Body of pancreas (tissue), 4 donors: ENCODE data around the gene NAPA. TPM values are rescaled to one million over a fixed set of nuclear protein-coding genes. Genes with fewer than 3 reads are reported as not detected.

Experiments used
- ATAC-seq: fragments of 150-250 bp; one replicate; pipeline ENCODE4 v1.9.1; 2016
- DNase-seq, 4 donors: peaks; one replicate each; pipeline ENCODE4 v3.0.0-alpha.2; 2019
- H3K27ac ChIP-seq, 4 donors: fragments of 200-600 bp; sonication (generic); 1 replicate in 3 of 4; 2 replicates in 1 of 4; pipeline versions ENCODE4 v1.5.1 to v1.6.1; 2016 to 2019; ENCODE audit warnings: mild to moderate bottlenecking in 1 of 4, mixed read lengths in 1 of 4, moderate library complexity in 1 of 4
- H3K27me3 ChIP-seq, 2 donors: fragments of 200-600 bp; sonication (generic); one replicate each; pipeline ENCODE4 v1.6.0; 2016; ENCODE audit warnings: mild to moderate bottlenecking in 1 of 2
- H3K36me3 ChIP-seq, 2 donors: fragments of 200-600 bp; sonication (generic); replicated peaks in 1 of 2; 2 replicates each; pipeline ENCODE4 v1.5.1; 2016; ENCODE audit warnings: low read depth in 2 of 2; ENCODE audit not compliant: insufficient read depth in 1 of 2
- H3K4me1 ChIP-seq: fragments of 200-600 bp; sonication (generic); one replicate; pipeline ENCODE4 v1.6.0; 2016
- H3K4me3 ChIP-seq, 2 donors: fragments of 200-600 bp; sonication (generic); 1 replicate in 1 of 2; 2 replicates in 1 of 2; pipeline ENCODE4 v1.5.1; 2016 to 2019
- H3K9me3 ChIP-seq, 3 donors: fragments of 200-600 bp; sonication (generic); 1 replicate in 2 of 3; 2 replicates in 1 of 3; pipeline ENCODE4 v1.5.1; 2016
- CTCF ChIP-seq, 7 experiments: fragments of 450-650 bp in 4 of 7; fragments of 200-600 bp in 3 of 7; sonication (generic) in 3 of 7; IDR thresholded peaks; one replicate each; pipeline ENCODE4 v1.5.1; 2016 to 2019; ENCODE audit warnings: antibody characterized with exemption in 7 of 7
- POLR2A ChIP-seq, 3 donors: fragments of 450-650 bp; IDR thresholded peaks; one replicate each; pipeline ENCODE4 v1.6.1; 2016; ENCODE audit warnings: antibody characterized with exemption in 3 of 3, mild to moderate bottlenecking in 2 of 3
- whole genome bisulfite sequencing, 2 donors: methylation state at CpG; one replicate each; pipeline ENCODE4 v1.1.5; 2017; 5-methylcytosine and 5-hydroxymethylcytosine counted together
- intact Hi-C: fragments of 100-400 bp; cut with DNase I; formaldehyde crosslinking; loops from one replicate; pipeline ENCODE4 v1.15.1; 2023
- total RNA-seq, 2 donors: library from RNA; depleted of rRNA; stranded (reverse); fragments of >200 nt; gene quantifications; one replicate each; pipeline ENCODE4 v1.1.0, GENCODE V29; 2016

NAPA gene
- total RNA-seq, 2 donors from 2014 or later, result 71.5 to 94.9 TPM

GRCh38 chr19:47511128-47511517, 3.7 kb downstream of the NAPA start:
- H3K27ac ChIP-seq, result peak overlapping the region; percentile 82 to 100 (median 96)
- H3K4me1 ChIP-seq, result peaks cover 78% of the 10 kb centered on the region
- intact Hi-C loops, result no loop called here
- TF ChIP-seq POLR2A (IDR thresholded peaks at IDR 0.05), result peak in 2 of 3 donors; percentile 7 to 23
- TF ChIP-seq CTCF (IDR thresholded peaks at IDR 0.05), result no peak
- no peaks in the 10 kb centered on the region for H3K36me3 ChIP-seq
- ATAC-seq (no peak), DNase-seq (peak; percentile 55 to 86 (median 70))
- no peaks in the 10 kb centered on the region for H3K9me3 ChIP-seq
- WGBS, 2 donors, result 0 to 19% methylated on average over 1 to 6 of the region's 6 CpGs
- no peaks in the 10 kb centered on the region for H3K27me3 ChIP-seq
- H3K4me3 ChIP-seq, result no peak overlapping the region

- no peaks in the 10 kb centered on the region for H3K27me3 ChIP-seq
- H3K4me3 ChIP-seq, result no peak overlapping the region
- ATAC-seq (no peak), DNase-seq (no peak)
- H3K36me3 ChIP-seq, result no peaks in the 10 kb centered on the region
- peaks cover 78% of the 10 kb centered on the region for H3K4me1 ChIP-seq
- intact Hi-C loops, result no loop called here
- H3K27ac ChIP-seq, result peak overlapping the region; percentile 82 to 100 (median 96)
- TF ChIP-seq POLR2A (IDR thresholded peaks at IDR 0.05), result no peak
- WGBS, 2 donors, result 45 to 61% methylated on average over 9 to 12 of the region's 12 CpGs
- no peaks in the 10 kb centered on the region for H3K9me3 ChIP-seq
Observed at GRCh38 chr19:47510516-47511127, 4.2 kb downstream of the NAPA start.

DNA sequence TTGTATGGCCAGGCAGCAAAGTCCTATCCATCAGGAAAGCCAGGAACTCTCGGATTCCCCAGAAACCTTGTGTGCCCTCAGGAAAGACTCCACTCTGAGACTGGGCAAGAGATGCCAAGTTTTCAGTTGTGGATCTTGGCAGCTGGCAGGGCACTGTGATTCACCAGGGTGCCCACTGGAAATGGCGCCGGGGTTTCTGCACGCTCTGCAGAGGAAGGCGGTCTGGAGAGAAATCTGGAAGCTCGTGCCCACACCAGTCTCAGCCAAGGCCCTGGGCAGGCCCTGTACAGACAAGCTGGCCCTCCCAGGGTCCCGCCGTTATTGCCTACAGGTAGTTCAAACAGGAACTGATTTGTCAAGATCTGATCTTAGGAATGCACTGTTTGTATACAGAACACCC, 4.9 kb downstream of the NAPA start:
- Histone ChIP-seq H3K36me3 (no peaks in the 10 kb centered on the region), H3K9me3 (no peaks in the 10 kb centered on the region), H3K4me1 (peaks cover 82% of the 10 kb centered on the region), H3K27me3 (no peaks in the 10 kb centered on the region), H3K27ac (peak overlapping the region; percentile 82 to 100 (median 96)), H3K4me3 (no peak overlapping the region)
- TF ChIP-seq CTCF (IDR thresholded peaks at IDR 0.05) (no peak), POLR2A (IDR thresholded peaks at IDR 0.05) (no peak)
- intact Hi-C loops, result no loop called here
- no peak for ATAC-seq
- WGBS, 2 donors, result 0 to 11% methylated on average over 2 to 8 of the region's 8 CpGs
- DNase-seq, result peak; percentile 55 to 80 (median 65)

- no peaks in the 10 kb centered on the region for H3K36me3 ChIP-seq
- no peak for TF ChIP-seq POLR2A (IDR thresholded peaks at IDR 0.05)
- no peak for TF ChIP-seq CTCF (IDR thresholded peaks at IDR 0.05)
- intact Hi-C loops, result no loop called here
- WGBS, 2 donors, result 62 to 65% methylated on average over 20 of the region's 20 CpGs
- peaks cover 82% of the 10 kb centered on the region for H3K4me1 ChIP-seq
- DNase-seq, result no peak
- H3K9me3 ChIP-seq, result no peaks in the 10 kb centered on the region
- no peaks in the 10 kb centered on the region for H3K27me3 ChIP-seq
- no peak for ATAC-seq
- H3K27ac ChIP-seq, result peak overlapping the region; percentile 82 to 100 (median 96)
- no peak overlapping the region for H3K4me3 ChIP-seq
Observed at GRCh38 chr19:47509170-47509847, 5.6 kb downstream of the NAPA start.

DNA sequence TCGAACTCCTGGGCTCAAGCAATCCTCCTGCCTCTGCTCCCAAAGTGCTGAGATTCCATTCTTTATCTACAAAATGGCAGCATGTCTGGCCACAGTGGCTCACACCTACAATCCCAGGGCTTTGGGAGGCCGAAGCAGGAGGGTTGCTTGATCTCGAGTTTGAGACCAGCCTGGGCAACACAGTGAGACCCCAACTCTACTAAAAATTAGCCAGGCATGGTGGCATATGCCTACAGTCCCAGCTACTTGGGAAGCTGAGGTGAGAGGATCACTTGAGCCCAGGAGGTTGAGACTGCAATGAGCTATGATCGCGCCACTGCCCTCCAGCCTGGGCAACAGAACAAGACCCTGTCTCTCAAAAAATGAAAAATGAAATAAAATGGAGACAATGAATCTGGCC, 6.1 kb downstream of the NAPA start:
- peaks cover 0 to 2% of the 10 kb centered on the region in 2 donors for H3K36me3 ChIP-seq
- H3K4me3 ChIP-seq, result no peak overlapping the region
- WGBS, 2 donors, result 83 to 90% methylated on average over 5 of the region's 5 CpGs
- peak overlapping the region in 2 of 4 donors; percentile 66 to 99 for H3K27ac ChIP-seq
- intact Hi-C loops, result no loop called here
- DNase-seq, result no peak
- no peaks in the 10 kb centered on the region for H3K27me3 ChIP-seq
- TF ChIP-seq CTCF (IDR thresholded peaks at IDR 0.05) (no peak), POLR2A (IDR thresholded peaks at IDR 0.05) (no peak)
- ATAC-seq, result no peak
- H3K4me1 ChIP-seq, result peaks cover 82% of the 10 kb centered on the region
- no peaks in the 10 kb centered on the region for H3K9me3 ChIP-seq
